PC-3 (cell line): ENCODE results near the gene OCSTAMP. TPM values are rescaled to one million over a fixed set of nuclear protein-coding genes. Genes with fewer than 3 reads are reported as not detected.

Experiments
- ATAC-seq: fragments of 200-7000 bp; cut with Tn5 transposase; 2 replicates; pipeline ENCODE4 v1.9.1; 2020; ENCODE audit warnings: mild to moderate bottlenecking, moderate library complexity
- BruUV-seq: library from RNA; stranded (reverse); fragments of 400-500 nt; replicated peaks from 2 replicates; lab custom pipeline; 2021; lab: Mats Ljungman, UMichigan
- CTCF ChIA-PET: fragments of 300-600 bp; sonication (Branson Sonifier 250); formaldehyde crosslinking; loops from one replicate; lab custom pipeline; 2022; ENCODE audit warnings: antibody characterized with exemption; lab: Charles Lee
- POLR2A ChIA-PET: fragments of 300-600 bp; sonication (Branson Sonifier 250); formaldehyde crosslinking; loops from one replicate; lab custom pipeline; 2022; ENCODE audit warnings: antibody characterized with exemption; ENCODE audit not compliant: unreplicated experiment; lab: Charles Lee
- DNase-seq: peaks from one replicate; pipeline ENCODE4 v3.0.0-alpha.2; 2015
- H2AFZ ChIP-seq: fragments of 300-600 bp; sonication (generic); 2 replicates; pipeline ENCODE4 v1.6.0; 2016; ENCODE audit warnings: antibody characterized with exemption, low read length
- H3F3A ChIP-seq: fragments of 300-600 bp; sonication (generic); one replicate; pipeline ENCODE4 v1.6.0; 2017; ENCODE audit warnings: antibody characterized with exemption, low read length, control low read depth, mild to moderate bottlenecking; ENCODE audit not compliant: unreplicated experiment
- H3K27ac ChIP-seq: fragments of 300-600 bp; sonication (generic); 2 replicates; pipeline ENCODE4 v1.5.1; 2016; ENCODE audit warnings: mild to moderate bottlenecking, low read length
- H3K27me3 ChIP-seq: fragments of 300-600 bp; sonication (generic); 2 replicates; pipeline ENCODE4 v1.6.1; 2016; ENCODE audit warnings: low read length, mixed read lengths
- H3K36me3 ChIP-seq: fragments of 300-600 bp; sonication (generic); 2 replicates; pipeline ENCODE4 v1.6.1; 2016; ENCODE audit warnings: low read depth, mixed run types, low read length, mixed read lengths
- H3K4me1 ChIP-seq: fragments of 300-600 bp; sonication (generic); 2 replicates; pipeline ENCODE4 v1.5.1; 2016; ENCODE audit warnings: low read length; ENCODE audit not compliant: insufficient read depth
- H3K4me2 ChIP-seq: fragments of 300-600 bp; sonication (generic); 2 replicates; pipeline ENCODE4 v1.6.0; 2016; ENCODE audit warnings: low read length
- H3K4me3 ChIP-seq: fragments of 300-600 bp; sonication (generic); 2 replicates; pipeline ENCODE4 v1.5.1; 2016; ENCODE audit warnings: mild to moderate bottlenecking, low read length, mixed read lengths
- H3K79me2 ChIP-seq: fragments of 300-600 bp; sonication (generic); 2 replicates; pipeline ENCODE4 v1.6.1; 2017; ENCODE audit warnings: low read length, mixed read lengths
- H3K9ac ChIP-seq: fragments of 300-600 bp; sonication (generic); 2 replicates; pipeline ENCODE4 v1.6.0; 2016; ENCODE audit warnings: mild to moderate bottlenecking, low read length
- H3K9me2 ChIP-seq: fragments of 300-600 bp; sonication (generic); replicated peaks from 2 replicates; pipeline ENCODE4 v1.6.1; 2016; ENCODE audit warnings: mixed run types, low read length, mixed read lengths
- H3K9me3 ChIP-seq: fragments of 300-600 bp; sonication (generic); 2 replicates; pipeline ENCODE4 v1.6.1; 2016; ENCODE audit warnings: low read length, mixed read lengths
- H4K20me1 ChIP-seq: fragments of 300-600 bp; sonication (generic); 2 replicates; pipeline ENCODE4 v1.6.1; 2016; ENCODE audit warnings: low read length, mixed read lengths
- CTCF ChIP-seq: fragments of 300-600 bp; sonication (generic); conservative IDR thresholded peaks from 2 replicates; pipeline ENCODE4 v1.5.1; 2017; ENCODE audit warnings: antibody characterized with exemption, low read depth, mild to moderate bottlenecking, low read length
- EZH2 ChIP-seq: fragments of 300-600 bp; sonication (generic); IDR thresholded peaks from one replicate; pipeline ENCODE4 v1.6.1; 2017; ENCODE audit warnings: antibody characterized with exemption, mild to moderate bottlenecking, low read length; ENCODE audit not compliant: unreplicated experiment
- EZH2phosphoT487 ChIP-seq: fragments of 300-600 bp; sonication (generic); IDR thresholded peaks from 2 replicates; pipeline ENCODE4 v1.6.1; 2018; ENCODE audit warnings: mild to moderate bottlenecking, antibody characterized with exemption, low read length, borderline replicate concordance
- intact Hi-C: fragments of 100-400 bp; cut with micrococcal nuclease; formaldehyde crosslinking; loops from 2 replicates; pipeline ENCODE4 v1.9.0; 2023
- total RNA-seq: library from RNA; depleted of rRNA; stranded (reverse); fragments of >200 nt; gene quantifications from 2 replicates; pipeline ENCODE4 v1.2.3, GENCODE V29; 2014

The OCSTAMP gene
- total RNA-seq, 1 experiment from 2014 or later, result not detected

- no peaks in the 10 kb centered on the region for H3K9me2 ChIP-seq
- no peaks in the 10 kb centered on the region for H3K9me3 ChIP-seq
- H3K27ac ChIP-seq, result no peak overlapping the region
- no peak overlapping the region for H3K9ac ChIP-seq
- peaks cover 35% of the 10 kb centered on the region for H3K27me3 ChIP-seq
- TF ChIP-seq CTCF (no peak), EZH2phosphoT487 (no peak), EZH2 (no peak)
- POLR2A ChIA-PET, result no interaction called here
- ATAC-seq, result no peak
- no TSS peak for BruUV-seq
- DNase-seq, result no peak
- intact Hi-C loops, result no loop called here
- no peaks in the 10 kb centered on the region for H3F3A ChIP-seq
- no peak overlapping the region for H3K4me2 ChIP-seq
- CTCF ChIA-PET, result no interaction called here
- no peaks in the 10 kb centered on the region for H4K20me1 ChIP-seq
- H3K79me2 ChIP-seq, result no peaks in the 10 kb centered on the region
- H3K4me3 ChIP-seq, result no peak overlapping the region
- H3K4me1 ChIP-seq, result no peaks in the 10 kb centered on the region
- H2AFZ ChIP-seq, result no peak overlapping the region
- H3K36me3 ChIP-seq, result no peaks in the 10 kb centered on the region
Measured at GRCh38 chr20:46594725-46595124, 44.3 kb upstream of the OCSTAMP start.

- intact Hi-C loops, result no loop called here
- H3K27me3 ChIP-seq, result peaks cover 30% of the 10 kb centered on the region
- no peaks in the 10 kb centered on the region for H3K9me3 ChIP-seq
- no peak overlapping the region for H2AFZ ChIP-seq
- TF ChIP-seq EZH2 (no peak), CTCF (peak; percentile 56; the same call in 1 of the 2 replicates)
- no peak overlapping the region for H3K4me3 ChIP-seq
- no peaks in the 10 kb centered on the region for H3K4me1 ChIP-seq
- no peaks in the 10 kb centered on the region for H4K20me1 ChIP-seq
- BruUV-seq, result no TSS peak
- ATAC-seq (peak; percentile 50; the same call in 1 of the 2 replicates), DNase-seq (peak; percentile 25)
- no peaks in the 10 kb centered on the region for H3K36me3 ChIP-seq
- POLR2A ChIA-PET, result no interaction called here
- H3F3A ChIP-seq, result no peaks in the 10 kb centered on the region
- no peak overlapping the region for H3K4me2 ChIP-seq
- H3K79me2 ChIP-seq, result no peaks in the 10 kb centered on the region
- H3K27ac ChIP-seq, result no peak overlapping the region
- H3K9me2 ChIP-seq, result no peaks in the 10 kb centered on the region
- H3K9ac ChIP-seq, result no peak overlapping the region
- CTCF ChIA-PET, result no interaction called here
Measured at GRCh38 chr20:46592580-46593362, 42.3 kb upstream of the OCSTAMP start.

- H3K9me2 ChIP-seq, result no peaks in the 10 kb centered on the region
- no peaks in the 10 kb centered on the region for H3F3A ChIP-seq
- peak; percentile 27 for DNase-seq
- no peak overlapping the region for H3K9ac ChIP-seq
- ChIA-PET CTCF (no interaction called here), POLR2A (no interaction called here)
- H3K9me3 ChIP-seq, result no peaks in the 10 kb centered on the region
- H2AFZ ChIP-seq, result no peak overlapping the region
- H3K27me3 ChIP-seq, result peaks cover 27% of the 10 kb centered on the region
- no peaks in the 10 kb centered on the region for H4K20me1 ChIP-seq
- no peak overlapping the region for H3K4me3 ChIP-seq
- no peaks in the 10 kb centered on the region for H3K36me3 ChIP-seq
- intact Hi-C loops, result no loop called here
- no peaks in the 10 kb centered on the region for H3K4me1 ChIP-seq
- H3K27ac ChIP-seq, result no peak overlapping the region
- ATAC-seq, result no peak
- TF ChIP-seq EZH2phosphoT487 (no peak), CTCF (no peak), EZH2 (no peak)
- H3K4me2 ChIP-seq, result no peak overlapping the region
- no TSS peak for BruUV-seq
- H3K79me2 ChIP-seq, result no peaks in the 10 kb centered on the region
Measured at GRCh38 chr20:46590443-46590842, 40.0 kb upstream of the OCSTAMP start.
